CD4-positive, alpha-beta T cell treated with Interleukin-1 beta for 1 hour (primary cell): ENCODE measurements around the gene GSK3B.
"Not testable (repeated sequence)": the region's sequence is repeated elsewhere in the genome, so short reads cannot be mapped to it uniquely, and the experiment has no call there.

ENCODE experiments used
- DNase-seq, 2 donors: peaks; one replicate each; pipeline ENCODE4 v3.0.0-alpha.2; 2020 to 2022

The GSK3B gene

DNA sequence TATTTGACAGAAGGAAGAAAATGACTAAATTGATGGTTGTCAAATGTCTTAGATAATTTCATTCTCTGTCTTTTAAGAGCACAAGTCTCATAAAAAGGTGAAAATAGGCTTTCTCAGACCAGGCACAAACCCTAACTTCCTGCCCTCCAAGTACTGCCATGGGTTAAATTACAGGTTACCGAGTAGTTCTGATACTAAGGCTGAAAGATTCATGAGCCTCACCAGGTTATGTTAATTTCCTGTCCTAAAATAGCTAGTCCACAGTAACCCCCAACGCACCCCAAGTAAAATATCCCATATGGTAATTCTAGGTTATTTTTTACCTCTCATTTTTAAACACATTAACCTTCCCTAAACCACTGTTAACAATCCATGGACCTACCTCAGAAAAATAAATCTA lies 42.0 kb downstream of the GSK3B start:
- DNase-seq: peak in 1 of 2 donors; percentile 10

DNA sequence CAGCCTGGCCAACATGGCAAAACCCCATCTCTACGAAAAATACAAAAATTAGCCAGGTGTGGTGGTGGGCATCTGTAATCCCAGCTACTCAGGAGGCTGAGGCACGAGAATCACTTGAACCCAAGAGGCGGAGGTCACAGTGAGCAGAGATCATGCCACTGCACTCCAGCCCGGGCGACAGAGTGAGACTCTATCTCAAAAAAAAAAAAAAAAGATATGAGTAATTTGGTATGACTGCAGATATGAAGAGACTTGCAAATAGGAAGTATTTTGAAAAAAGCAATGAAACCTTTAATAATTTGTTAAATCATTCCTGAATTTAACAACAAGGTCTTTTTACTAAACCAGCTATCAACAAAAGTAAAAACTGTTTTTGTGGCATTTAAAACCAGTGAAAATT lies 42.7 kb downstream of the GSK3B start:
- not testable (repeated sequence) for DNase-seq

DNA sequence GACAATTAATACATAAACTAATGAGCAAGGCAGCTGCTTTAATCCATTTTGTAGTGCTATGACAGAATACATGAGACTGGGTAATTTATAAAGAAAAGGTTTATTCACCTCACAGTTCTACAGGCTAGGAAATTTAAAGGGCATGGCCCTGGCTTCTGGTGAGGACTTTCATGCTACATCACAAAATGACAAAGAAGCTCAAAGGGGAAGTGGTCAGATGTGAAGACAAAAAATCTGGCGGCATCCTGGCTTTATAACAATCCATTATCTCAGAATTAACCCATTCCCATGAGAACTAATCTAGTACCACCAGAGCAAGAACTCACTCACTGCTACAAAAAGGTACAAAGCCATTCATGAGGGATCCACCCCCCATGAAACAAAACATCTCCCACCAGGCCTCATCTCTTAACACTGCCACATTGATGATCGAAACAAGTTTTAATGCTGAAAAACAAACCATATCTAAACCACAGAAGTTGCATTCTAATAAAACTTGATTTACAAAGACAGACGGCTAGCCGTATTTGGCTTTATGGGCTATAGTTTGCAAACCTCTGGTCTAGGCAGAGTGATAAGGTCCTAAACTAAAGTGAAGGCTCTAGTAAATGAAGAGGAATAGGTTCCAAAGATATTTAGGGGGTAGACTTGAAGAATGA lies 44.2 kb downstream of the GSK3B start:
- no peak for DNase-seq

DNA sequence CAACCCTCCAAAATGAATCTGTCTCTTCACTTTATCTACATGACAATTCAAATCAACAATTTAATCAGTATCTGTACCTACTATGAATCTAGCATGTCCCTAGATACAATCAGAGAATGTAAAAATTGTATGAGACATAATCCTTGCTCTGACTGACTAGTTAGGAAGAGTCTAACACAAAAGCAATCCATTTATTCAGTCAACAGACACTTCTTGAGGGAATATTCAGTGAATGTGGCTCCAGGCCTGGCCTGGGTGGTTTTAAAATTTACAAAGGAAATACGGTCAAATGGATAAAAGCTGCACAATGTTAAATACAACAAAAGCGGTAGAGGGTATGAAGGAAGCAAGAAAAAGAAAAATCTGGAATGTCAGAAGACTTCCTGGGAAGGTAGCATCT lies 45.2 kb downstream of the GSK3B start:
- no peak for DNase-seq

DNA sequence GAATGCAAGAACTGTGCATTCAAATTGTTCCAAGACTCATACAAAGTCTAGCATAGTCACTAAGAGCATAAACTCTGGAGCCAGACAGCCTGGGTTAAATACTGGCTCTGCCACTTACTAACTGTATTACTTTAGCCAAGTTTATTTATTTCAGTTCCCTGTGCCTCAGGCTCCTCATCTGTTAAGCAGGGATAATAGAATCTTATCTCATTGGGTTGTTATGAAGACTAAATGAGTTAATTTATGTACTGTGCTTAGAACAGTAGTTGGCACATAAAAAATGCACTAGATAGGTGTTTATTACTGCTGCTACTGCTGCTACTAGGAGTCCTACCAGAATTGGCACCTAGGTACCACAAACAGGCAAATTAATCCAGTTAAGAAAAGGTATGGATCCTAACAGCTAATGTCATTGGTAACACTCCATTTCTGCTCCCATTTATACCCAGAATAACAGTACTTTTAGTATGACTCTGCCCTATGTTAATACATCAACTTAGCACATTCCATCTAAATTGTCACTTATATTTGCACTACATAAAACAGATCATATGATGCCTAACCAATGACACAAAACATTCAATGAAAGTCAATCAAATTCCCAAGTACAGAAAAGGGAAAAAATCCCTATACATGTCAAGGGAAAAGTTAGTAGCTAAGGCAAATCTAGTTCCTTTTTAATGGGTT lies 45.7 kb downstream of the GSK3B start:
- no peak for DNase-seq

DNA sequence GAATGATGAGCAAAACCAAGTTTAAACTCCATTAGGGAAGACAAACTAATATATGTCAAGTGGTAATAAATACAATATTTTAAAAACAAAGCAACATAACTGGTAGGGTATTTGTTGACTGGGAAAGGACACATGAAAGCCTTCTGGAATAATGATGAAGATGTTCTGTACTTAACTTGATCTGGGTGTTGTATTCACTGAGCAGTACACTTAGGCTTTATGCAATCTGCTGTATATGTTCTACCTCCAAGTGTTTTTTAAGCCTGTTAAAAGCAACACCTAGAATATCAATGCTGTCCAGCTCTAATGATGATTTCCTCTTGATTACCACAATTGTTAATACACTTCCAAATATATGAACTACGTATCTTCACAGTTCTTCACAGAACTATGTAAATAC lies 46.6 kb downstream of the GSK3B start:
- DNase-seq: no peak

DNA sequence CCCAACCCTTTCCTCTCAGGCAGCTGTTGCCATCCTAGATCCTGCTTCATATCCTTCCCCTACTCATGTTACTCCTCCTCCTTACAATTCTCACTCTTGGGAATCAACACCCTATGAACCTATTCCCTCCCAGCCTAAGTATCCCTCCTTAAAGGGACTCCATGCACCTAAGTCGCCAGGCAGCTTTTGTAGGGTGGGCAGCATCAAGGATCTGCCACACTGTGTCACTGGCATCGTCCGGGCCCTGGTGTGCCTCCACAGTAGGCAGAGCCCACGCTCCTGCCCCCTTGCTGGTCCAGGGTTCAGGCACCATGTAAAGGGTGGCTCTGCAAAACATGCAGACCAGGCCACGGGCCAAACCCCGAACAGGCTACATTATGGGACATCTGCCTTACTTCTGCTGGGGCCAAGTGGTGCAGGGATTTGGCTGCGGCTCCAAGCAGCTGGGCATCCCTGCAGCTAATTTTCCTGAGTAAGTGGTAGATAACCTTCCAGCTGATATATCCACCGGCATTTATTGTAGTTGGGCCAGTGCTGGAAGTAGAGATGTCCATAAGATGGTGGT lies 53.4 kb downstream of the GSK3B start:
- DNase-seq: no peak

DNA sequence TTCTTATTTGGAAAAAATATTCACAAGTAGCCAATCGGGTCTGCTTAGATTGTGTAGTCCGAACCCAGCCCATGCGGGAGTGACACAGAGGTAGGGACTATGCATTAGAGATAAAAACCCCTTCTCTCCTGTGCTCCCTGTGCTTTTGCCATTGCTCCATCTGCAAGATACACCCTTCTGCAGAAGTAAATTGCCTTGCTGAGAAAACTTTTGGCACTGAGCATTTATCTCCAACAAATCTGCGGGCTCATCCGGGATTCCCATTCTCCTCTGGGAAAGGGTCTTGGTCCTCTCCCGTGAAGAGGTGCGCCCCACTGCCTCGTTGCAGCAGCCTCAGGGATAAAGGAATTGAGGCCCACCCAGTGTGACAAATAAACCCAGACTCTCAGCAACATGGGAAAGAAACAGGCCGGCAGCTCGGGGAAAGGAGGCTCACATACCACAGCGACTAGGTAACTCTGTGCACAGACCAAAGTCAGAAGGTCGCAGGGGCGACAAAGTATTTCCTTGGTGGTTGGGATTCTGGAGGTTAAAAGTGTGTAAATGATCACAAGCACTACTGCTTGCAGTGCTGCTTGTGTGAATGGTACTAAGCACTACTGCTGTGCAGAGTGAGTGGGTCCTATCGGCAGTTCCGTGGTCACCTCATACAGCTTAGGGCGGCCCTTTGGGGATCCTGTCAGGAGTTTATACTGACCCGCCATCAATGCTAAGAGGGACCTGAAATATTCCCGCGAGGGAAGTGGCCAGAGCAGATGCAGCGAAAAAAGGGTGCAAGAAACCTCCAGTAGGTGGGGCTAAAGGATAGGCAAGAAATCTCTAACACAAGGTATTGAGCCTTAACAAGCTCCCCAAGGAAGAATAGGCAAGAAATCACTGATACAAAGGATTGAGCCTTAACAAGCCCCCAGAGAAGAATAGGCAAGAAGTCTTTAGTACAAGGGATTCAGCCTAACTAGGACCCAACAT lies 54.3 kb downstream of the GSK3B start:
- peak in 1 of 2 donors; percentile 12 for DNase-seq

DNA sequence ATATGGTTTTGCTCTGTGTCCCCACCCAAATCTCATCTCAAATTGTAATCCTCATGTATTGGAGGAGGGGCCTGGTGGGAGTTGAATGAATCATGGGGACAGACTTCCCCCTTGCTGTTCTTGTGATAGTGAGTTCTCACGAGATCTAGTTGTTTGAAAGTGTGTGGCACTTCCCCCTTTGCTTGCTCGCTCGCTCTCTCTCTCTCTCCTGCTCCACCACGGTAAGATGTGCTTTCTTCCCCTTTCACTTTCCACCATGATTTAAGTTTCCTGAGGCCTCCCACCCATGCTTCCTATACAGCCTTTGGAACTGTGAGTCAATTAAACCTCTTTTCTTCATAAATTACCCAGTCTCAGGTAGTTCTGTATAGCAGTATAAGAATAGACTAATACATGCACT lies 60.7 kb downstream of the GSK3B start:
- peak in 1 of 2 donors; percentile 27 for DNase-seq

DNA sequence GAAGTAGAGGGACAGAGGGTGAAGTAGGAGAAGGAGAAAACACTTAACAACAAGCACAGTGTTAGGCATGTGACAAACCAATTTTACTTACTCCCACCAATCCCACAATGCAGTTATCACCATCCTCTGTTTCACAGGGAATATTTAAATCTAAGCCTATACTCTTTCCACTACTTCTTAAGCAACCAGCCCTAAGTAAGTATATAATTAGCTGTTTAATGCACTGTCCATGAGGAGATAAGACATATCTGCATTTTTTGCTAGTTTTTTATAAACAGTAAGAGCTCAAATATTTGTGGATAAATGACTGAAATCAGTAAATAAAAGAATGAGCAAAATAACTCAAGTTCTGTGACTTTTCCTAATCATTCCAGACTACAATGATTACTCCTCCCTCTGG lies 62.7 kb downstream of the GSK3B start:
- DNase-seq: no peak

DNA sequence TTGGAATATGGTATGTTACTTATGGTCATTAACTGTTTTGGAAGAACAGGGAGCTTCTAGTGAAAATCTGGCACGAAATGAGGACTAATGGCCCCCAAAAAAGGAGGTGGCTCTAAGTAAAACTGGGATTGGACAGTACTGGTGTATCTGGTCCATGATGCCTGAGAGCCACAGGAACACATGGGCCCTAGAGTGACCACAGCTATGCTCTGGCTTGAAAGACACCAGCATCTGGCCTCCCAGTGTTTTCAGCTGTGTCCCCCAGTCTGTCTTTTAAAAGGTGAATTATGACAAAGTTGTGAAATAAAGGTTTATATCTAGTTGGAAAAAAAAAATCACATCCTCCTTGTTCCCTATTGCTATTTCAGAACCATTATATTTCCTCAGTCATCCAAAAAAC lies 64.5 kb downstream of the GSK3B start:
- DNase-seq: no peak

DNA sequence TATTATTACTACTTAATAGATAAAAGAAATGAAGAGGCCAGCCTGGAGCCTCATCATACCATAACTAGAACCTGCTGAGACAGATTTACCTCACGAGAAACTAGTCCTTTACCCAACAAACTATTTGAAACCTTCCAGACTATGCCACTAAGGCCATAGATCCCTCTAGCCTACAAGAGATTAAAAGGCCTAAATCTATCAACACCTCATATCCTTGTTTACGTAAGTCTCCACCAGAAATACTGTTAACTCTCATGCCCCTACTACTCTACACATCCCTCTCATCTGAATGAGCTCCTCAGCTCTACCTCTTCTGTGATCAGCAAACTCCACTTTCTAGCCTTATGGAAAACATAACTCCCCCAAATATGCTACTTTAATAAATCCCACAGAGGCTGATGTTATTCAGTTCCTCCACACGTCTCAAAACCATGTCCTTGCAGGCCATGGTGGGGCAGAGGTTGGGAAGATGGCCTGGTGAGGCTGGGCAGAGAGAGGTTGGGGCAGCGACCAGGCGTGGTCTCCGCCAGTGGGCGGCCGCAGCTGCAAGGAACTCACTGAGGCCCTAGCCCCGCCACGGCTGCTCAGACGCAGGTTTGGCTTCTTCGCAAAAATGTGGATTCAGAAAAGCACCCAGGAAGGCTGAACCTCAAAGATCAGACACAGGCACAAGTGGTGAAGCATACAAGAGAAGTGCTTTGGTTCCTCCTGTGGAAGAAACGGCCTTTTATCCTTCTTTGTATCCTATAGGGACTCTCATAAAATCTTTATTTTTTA lies 65.8 kb downstream of the GSK3B start:
- DNase-seq: no peak

DNA sequence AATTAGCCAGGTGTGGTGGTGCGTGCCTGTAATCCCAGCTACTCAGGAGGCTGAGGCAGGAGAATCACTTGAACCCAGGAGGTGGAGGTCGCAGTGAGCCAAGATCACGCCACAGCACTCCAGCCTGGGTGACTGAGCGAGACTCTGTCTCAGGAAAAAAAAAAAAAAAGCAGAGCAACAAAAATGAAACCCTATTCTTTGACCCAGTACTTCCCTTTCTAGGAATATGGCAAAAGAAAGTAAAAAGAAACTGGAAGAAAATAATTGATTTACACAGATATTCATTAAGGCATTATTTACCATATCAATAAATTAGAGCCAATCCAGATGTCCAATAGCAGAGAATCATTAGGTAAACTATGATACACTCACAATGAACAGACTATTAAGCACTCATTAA lies 67.0 kb downstream of the GSK3B start:
- DNase-seq: no peak

DNA sequence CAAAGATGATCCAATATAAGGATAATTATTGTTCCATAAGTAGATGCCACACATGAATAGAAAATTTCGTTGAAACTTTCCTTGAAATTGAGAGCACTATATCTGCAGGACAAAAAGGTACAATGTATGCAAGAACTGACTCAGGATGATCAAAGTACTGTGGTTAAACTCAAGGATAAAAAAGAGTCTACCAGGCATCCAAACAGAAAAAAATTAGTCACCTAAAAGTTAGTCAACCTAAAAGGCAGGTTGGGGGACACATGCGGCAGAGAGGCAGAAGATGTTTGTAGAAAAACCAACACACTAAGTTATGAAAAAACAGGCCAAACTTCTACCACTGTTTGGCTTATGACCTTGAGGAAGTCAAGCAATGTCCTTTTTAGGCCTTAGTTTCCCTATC lies 68.7 kb downstream of the GSK3B start:
- no peak for DNase-seq

DNA sequence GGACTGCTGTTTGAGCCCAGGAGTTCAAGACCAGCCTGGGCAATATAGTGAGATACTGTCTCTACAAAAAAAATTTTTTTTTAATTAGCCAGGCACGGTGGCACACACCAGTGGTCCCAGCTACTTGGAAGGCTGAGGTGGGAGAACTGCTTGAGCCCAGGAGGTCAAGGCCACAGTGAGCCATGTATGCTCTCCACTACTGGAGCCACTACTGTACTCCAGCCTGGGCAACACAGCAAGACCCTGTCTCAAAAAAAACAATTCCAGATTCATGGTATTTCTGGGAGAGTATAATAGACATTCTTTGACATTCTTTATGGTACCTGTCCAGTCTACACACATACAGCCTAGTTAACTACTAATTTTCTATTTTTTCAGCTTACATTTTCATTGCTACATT lies 70.1 kb downstream of the GSK3B start:
- no peak for DNase-seq

DNA sequence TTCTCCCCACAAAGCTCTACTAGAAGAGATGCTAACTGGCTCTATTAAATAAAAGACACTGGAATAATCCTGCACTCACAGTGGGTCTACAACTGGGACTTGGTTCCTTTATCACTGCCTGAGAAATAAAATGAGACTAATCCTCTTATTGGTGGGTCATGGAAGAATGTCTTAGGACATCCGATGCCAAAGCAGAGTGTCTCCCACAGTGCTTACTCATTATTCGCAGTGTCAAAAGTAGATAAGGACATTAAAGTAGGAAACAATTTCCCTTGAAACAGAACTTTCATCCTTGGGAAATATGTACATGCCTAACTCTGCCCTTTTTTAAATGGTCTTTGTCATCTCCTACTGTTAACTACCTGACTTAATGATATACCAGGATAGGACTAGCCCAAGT lies 71.5 kb downstream of the GSK3B start:
- no peak for DNase-seq

DNA sequence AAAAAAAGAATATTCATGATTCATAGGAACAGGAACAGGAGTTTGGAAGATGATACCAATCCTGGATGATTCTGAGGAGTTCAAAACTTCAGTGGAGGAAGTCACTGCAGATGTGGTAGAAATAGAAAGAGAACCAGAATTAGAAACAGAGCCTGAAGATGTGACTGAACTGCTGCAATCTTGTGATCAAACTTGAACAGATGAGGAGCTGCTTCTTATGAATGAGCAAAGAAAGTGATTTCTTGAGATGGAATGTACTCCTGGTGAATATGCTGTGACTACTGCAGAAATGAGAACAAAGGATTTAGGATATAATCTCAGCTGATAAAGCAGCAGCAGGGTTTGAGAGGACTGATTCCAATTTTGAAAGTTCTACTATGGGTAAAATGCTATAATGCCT lies 72.7 kb downstream of the GSK3B start:
- DNase-seq: no peak

DNA sequence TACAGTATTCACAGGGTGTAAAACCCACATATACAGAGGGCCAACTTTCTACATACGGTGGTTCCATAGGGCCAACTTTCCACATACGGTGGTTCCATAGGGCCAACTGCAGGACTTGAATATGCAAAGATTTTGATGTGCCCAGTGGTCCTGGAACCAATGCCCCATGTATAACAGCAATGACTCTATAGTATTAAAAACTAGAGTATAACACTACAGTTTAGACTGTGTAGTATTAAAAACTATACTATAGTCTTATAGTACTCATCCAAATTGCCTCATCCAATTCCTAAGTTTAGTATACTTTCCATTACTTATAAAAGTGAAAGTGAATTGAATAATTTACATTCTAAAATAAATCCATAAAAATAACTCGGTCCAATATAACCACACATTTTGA lies 75.9 kb downstream of the GSK3B start:
- DNase-seq: no peak

DNA sequence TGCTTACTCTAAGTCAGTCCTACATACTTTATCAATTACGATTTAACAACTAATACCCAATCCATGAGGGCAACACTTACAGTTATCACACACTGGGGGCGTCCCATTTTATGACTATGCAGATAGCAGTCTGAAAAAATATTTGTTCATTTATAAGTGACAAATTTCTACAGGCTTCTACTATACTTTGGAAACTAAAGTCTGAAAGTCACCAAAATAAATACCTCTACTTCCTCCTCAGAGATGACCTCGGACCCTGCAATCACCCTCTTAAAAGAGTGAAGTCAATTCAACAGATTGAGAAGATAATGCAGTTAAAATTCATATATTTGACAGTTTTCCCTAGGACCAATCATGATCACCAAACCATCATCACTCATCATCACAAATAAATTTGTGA lies 76.6 kb downstream of the GSK3B start:
- no peak for DNase-seq

DNA sequence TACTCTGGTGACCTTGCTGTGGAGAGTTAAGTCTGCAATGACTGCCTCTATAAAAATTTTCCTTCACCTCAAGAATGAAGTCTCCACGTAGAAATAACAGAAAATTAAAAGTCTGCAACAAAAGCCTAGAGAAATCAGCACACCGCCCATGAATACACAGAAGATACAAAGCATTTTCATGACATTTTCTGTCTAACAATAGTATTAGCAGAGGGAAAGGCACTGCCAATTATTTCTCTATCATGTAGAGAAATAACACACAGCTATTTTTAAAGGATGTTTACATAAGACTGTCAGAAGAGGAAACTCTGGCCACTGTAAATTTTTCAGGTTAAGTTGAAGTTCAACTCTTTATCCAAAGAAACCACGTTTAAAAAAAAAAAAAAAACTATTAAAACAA lies 80.8 kb downstream of the GSK3B start:
- DNase-seq: no peak

DNA sequence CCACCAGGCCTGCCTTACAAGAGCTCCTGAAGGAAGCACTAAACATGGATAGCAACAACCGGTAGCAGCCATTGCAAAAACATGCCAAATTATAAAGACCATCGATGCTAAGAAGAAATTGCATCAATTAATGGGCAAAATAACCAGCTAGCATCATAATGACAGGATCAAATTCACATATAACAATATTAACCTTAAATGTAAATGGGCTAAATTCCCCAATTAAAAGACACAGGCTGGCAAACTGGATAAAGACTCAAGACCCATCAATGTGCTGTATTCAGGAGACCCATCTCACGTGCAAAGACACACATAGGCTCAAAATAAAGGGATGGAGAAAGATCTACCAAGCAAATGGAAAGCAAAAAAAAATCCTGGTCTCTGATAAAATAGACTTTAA lies 88.5 kb downstream of the GSK3B start:
- not testable (repeated sequence) for DNase-seq

DNA sequence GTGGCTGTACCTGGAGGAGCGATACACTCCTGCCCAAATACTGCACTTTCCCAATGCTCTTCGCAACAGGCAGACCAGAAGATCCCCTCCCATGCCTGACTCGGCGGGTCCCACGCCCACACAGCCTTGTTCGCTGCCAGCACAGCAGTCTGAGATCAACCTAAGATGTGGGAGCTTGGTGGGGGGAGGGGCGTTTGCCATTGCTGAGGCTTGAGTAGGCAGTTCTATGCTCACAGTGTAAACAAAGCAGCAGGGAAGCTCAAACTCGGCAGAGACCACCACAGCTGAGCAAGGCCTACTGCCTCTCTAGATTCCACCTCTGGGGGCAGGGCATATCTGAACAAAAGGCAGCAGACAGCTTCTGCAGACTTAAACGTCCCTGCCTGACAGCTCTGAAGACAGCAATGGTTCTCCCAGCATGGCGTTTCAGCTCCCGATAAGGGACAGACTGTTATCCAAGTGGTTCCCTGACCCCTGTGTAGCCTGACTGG lies 90.2 kb downstream of the GSK3B start:
- DNase-seq: not testable (repeated sequence)
